Upper lobe of left lung (tissue), 6 donors: Measurements from ENCODE around the gene STAT3. TPM values are rescaled to one million over a fixed set of nuclear protein-coding genes. Genes with fewer than 3 reads are reported as not detected.

Experiments
- ATAC-seq, 2 donors: fragments of 200-7000 bp; cut with Tn5 transposase; one replicate each; pipeline ENCODE4 v1.9.1; 2022; ENCODE audit warnings: mild to moderate bottlenecking in 2 of 2, moderate library complexity in 2 of 2; ENCODE audit not compliant: low FRiP score in 2 of 2
- DNase-seq, 2 donors: peaks; one replicate each; pipeline ENCODE4 v3.0.0-alpha.2; 2019 to 2020
- H3K27ac ChIP-seq, 4 donors: fragments of 200-600 bp; sonication (generic); one replicate each; pipeline ENCODE4 v1.5.1; 2016 to 2019
- H3K27me3 ChIP-seq, 4 donors: fragments of 200-600 bp; sonication (generic); one replicate each; pipeline ENCODE4 v1.5.1; 2017 to 2019
- H3K36me3 ChIP-seq, 4 donors: fragments of 200-600 bp; sonication (generic); one replicate each; pipeline ENCODE4 v1.5.1; 2016 to 2019
- H3K4me1 ChIP-seq, 4 donors: fragments of 200-600 bp; sonication (generic); one replicate each; pipeline ENCODE4 v1.5.1; 2018 to 2019
- H3K4me3 ChIP-seq, 4 donors: fragments of 200-600 bp; sonication (generic); one replicate each; pipeline ENCODE4 v1.5.1; 2017 to 2019; ENCODE audit warnings: mild to moderate bottlenecking in 2 of 4, moderate library complexity in 1 of 4
- H3K9me3 ChIP-seq, 4 donors: fragments of 200-600 bp; sonication (generic); one replicate each; pipeline ENCODE4 v1.5.1; 2018 to 2019
- CTCF ChIP-seq, 6 experiments: fragments of 450-650 bp in 4 of 6; fragments of 200-600 bp in 2 of 6; sonication (generic) in 2 of 6; IDR thresholded peaks; one replicate each; pipeline ENCODE4 v1.5.1; 2016 to 2019; ENCODE audit warnings: antibody characterized with exemption in 6 of 6
- EP300 ChIP-seq, 4 donors: sonication (generic); formaldehyde crosslinking; IDR thresholded peaks; one replicate each; pipeline ENCODE4 v1.5.1; 2017; ENCODE audit warnings: antibody characterized with exemption in 4 of 4, control low read depth in 2 of 4
- POLR2A ChIP-seq, 4 donors: fragments of 450-650 bp; IDR thresholded peaks; one replicate each; pipeline ENCODE4 v1.5.1; 2016 to 2017; ENCODE audit warnings: antibody characterized with exemption in 4 of 4, mild to moderate bottlenecking in 2 of 4
- POLR2AphosphoS5 ChIP-seq, 2 donors: sonication (generic); formaldehyde crosslinking; IDR thresholded peaks; one replicate each; pipeline ENCODE4 v1.5.1; 2017; ENCODE audit warnings: antibody characterized with exemption in 2 of 2
- WGBS, 2 donors: methylation state at CpG; one replicate each; pipeline ENCODE4 v1.1.5; 2017 to 2018; 5-methylcytosine and 5-hydroxymethylcytosine counted together
- total RNA-seq, 6 donors: library from RNA; depleted of rRNA in 4 of 6; stranded (reverse); fragments of >200 nt in 4 of 6; gene quantifications; one replicate each; pipeline versions ENCODE4 v1.1.0 to v1.2.1, GENCODE V29; 2016 to 2021
- donor health status: DM: no; HTN: no; CAD: no; lungs with moderate emphysema.
- donor health status: DM: no; HTN: yes; CAD: no; lungs with severe emphysema.

STAT3 gene
- total RNA-seq, 6 donors from 2014 or later = 228 to 335 (median 264) TPM

- no peak for TF ChIP-seq POLR2A (IDR thresholded peaks at IDR 0.05)
- DNase-seq = no peak
- ATAC-seq = no peak
- H3K4me3 ChIP-seq = no peak overlapping the region
- WGBS, 2 donors = 71 to 88% methylated on average over 3 of the region's 3 CpGs
- peak overlapping the region in 2 of 4 donors; percentile 48 to 64 for H3K27ac ChIP-seq
- H3K27me3 ChIP-seq = no peaks in the 10 kb centered on the region
- H3K4me1 ChIP-seq = peaks cover 43 to 50% (median 49%) of the 10 kb centered on the region in 4 donors
- H3K36me3 ChIP-seq = peaks cover 11 to 45% (median 34%) of the 10 kb centered on the region in 4 donors
- no peaks in the 10 kb centered on the region for H3K9me3 ChIP-seq
Observed at GRCh38 chr17:42348104-42348503, 40.1 kb downstream of the STAT3 start.

- Histone ChIP-seq H3K27me3 (no peaks in the 10 kb centered on the region), H3K4me1 (peaks cover 39 to 50% (median 48%) of the 10 kb centered on the region in 4 donors), H3K36me3 (peaks cover 11 to 50% (median 39%) of the 10 kb centered on the region in 4 donors), H3K9me3 (no peaks in the 10 kb centered on the region), H3K27ac (peak overlapping the region in 3 of 4 donors; percentile 22 to 64 (median 48)), H3K4me3 (no peak overlapping the region)
- TF ChIP-seq CTCF (IDR thresholded peaks at IDR 0.05) (no peak), POLR2A (IDR thresholded peaks at IDR 0.05) (no peak), EP300 (IDR thresholded peaks at IDR 0.05) (no peak), POLR2AphosphoS5 (IDR thresholded peaks at IDR 0.05) (no peak)
- no peak for DNase-seq
- 81 to 87% methylated on average over 3 of the region's 3 CpGs for WGBS, 2 donors
- peak in 1 of 2 donors; percentile 32 for ATAC-seq
Observed at GRCh38 chr17:42347606-42348005, 40.6 kb downstream of the STAT3 start.

GRCh38 chr17:42347198-42347597, 41.0 kb downstream of the STAT3 start:
- H3K36me3 ChIP-seq = peaks cover 11 to 54% (median 43%) of the 10 kb centered on the region in 4 donors
- H3K4me1 ChIP-seq = peaks cover 35 to 49% (median 46%) of the 10 kb centered on the region in 4 donors
- DNase-seq (no peak), ATAC-seq (peak in 1 of 2 donors; percentile 76)
- peak overlapping the region in 3 of 4 donors; percentile 22 to 64 (median 48) for H3K27ac ChIP-seq
- H3K9me3 ChIP-seq = no peaks in the 10 kb centered on the region
- H3K4me3 ChIP-seq = no peak overlapping the region
- TF ChIP-seq CTCF (IDR thresholded peaks at IDR 0.05) (no peak), POLR2A (IDR thresholded peaks at IDR 0.05) (no peak), POLR2AphosphoS5 (IDR thresholded peaks at IDR 0.05) (no peak), EP300 (IDR thresholded peaks at IDR 0.05) (no peak)
- H3K27me3 ChIP-seq = no peaks in the 10 kb centered on the region

GRCh38 chr17:42346481-42346880, 41.8 kb downstream of the STAT3 start:
- H3K4me1 ChIP-seq = peaks cover 33 to 49% (median 45%) of the 10 kb centered on the region in 4 donors
- no peak for ATAC-seq

More at GRCh38 chr17:42346481-42346880, 41.8 kb downstream of the STAT3 start:
- H3K9me3 ChIP-seq = no peaks in the 10 kb centered on the region
- WGBS, 2 donors = 76 to 86% methylated on average over 8 of the region's 8 CpGs
- no peaks in the 10 kb centered on the region for H3K27me3 ChIP-seq
- no peak for TF ChIP-seq POLR2A (IDR thresholded peaks at IDR 0.05)
- TF ChIP-seq POLR2AphosphoS5 (IDR thresholded peaks at IDR 0.05) = no peak
- TF ChIP-seq EP300 (IDR thresholded peaks at IDR 0.05) = no peak
- no peak for TF ChIP-seq CTCF (IDR thresholded peaks at IDR 0.05)
- DNase-seq = no peak
- no peak overlapping the region for H3K4me3 ChIP-seq
- H3K27ac ChIP-seq = peak overlapping the region in 3 of 4 donors; percentile 21 to 64 (median 34)
- H3K36me3 ChIP-seq = peaks cover 11 to 61% (median 49%) of the 10 kb centered on the region in 4 donors
